MM.1S (cell line): ENCODE measurements around the gene RABEP2.

Source experiments
- CTCF ChIP-seq: fragments of 300-600 bp; sonication (generic); IDR thresholded peaks from 2 replicates; pipeline ENCODE4 v1.5.1; 2016; ENCODE audit warnings: antibody characterized with exemption, low read length, mixed read lengths
- EZH2 ChIP-seq: fragments of 300-600 bp; sonication (generic); optimal IDR thresholded peaks from 2 replicates; pipeline ENCODE3; 2017; ENCODE audit warnings: low read depth, mild to moderate bottlenecking, antibody characterized with exemption, low read length, mixed read lengths
- EZH2phosphoT487 ChIP-seq: fragments of 300-600 bp; sonication (generic); IDR thresholded peaks from 2 replicates; pipeline ENCODE4 v1.6.1; 2018; ENCODE audit warnings: antibody characterized with exemption, low read length

GRCh38 chr16:28935924-28936783, 11.1 kb upstream of the RABEP2 start:
- TF ChIP-seq CTCF (no peak), EZH2phosphoT487 (no peak), EZH2 (no peak)
